Measurements from ENCODE around the gene DCLRE1C.

The DCLRE1C gene

DNA sequence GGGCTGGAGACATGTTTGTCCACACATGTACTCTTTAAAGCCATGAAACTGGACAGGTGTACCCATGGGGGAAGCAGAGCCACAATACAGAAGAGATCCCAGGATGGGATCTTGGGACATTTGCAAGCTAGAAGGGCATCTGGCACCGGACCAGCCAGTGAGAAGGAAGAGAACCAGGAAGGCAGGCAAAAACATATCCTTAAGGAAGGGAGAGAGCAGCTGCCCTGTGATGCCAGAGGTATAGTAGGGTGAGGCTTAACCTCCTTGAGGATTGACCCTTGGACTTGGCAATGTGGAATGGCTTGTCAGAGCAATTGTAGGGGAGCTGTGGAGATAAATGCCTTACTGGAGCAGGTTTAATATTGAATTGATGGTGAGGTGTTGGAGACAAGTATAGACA, 93.1 kb downstream of the DCLRE1C start:
- no peak for DNase-seq (ENCODE audit: low read depth)
- H3K4me3 ChIP-seq (ENCODE audit: low read length): no peak overlapping the region
- no peak for TF ChIP-seq CTCF (IDR thresholded peaks at IDR 0.05; ENCODE audit: insufficient read depth, low read depth, low read length, missing control alignments)

GRCh38 chr10:14859775-14860174, 94.1 kb downstream of the DCLRE1C start:
- DNase-seq (ENCODE audit: low read depth): no peak
- no peak for TF ChIP-seq CTCF (IDR thresholded peaks at IDR 0.05; ENCODE audit: insufficient read depth, low read depth, low read length, missing control alignments)
- no peak overlapping the region for H3K4me3 ChIP-seq (ENCODE audit: low read length)

DNA sequence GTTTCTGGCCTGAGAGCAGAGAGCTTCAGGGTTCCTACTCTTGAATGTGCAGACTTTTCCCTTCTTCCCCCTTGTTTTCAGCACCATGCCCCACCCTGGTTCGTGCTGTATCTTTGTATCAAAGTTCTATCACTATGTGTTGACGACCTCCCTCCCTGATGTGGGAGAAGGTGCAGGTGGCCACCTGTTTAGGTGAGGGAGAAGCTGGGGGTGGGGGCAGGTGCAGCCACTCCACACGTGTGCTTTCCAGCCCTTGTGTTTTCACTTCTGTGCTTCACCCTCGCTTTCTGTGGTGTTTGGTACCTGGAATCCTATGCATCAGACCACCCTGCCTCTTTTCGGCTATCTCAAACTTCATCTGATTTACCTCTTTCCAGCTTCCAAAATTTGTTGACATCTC, 94.9 kb downstream of the DCLRE1C start:
- no peak overlapping the region for H3K4me3 ChIP-seq (ENCODE audit: low read length)
- DNase-seq (ENCODE audit: low read depth): no peak
- TF ChIP-seq CTCF (IDR thresholded peaks at IDR 0.05; ENCODE audit: insufficient read depth, low read depth, low read length, missing control alignments): no peak

GRCh38 chr10:14858338-14858960, 95.4 kb downstream of the DCLRE1C start:
- DNase-seq (ENCODE audit: low read depth): no peak
- TF ChIP-seq CTCF (IDR thresholded peaks at IDR 0.05; ENCODE audit: insufficient read depth, low read depth, low read length, missing control alignments): no peak
- no peak overlapping the region for H3K4me3 ChIP-seq (ENCODE audit: low read length)

- no peak for DNase-seq (ENCODE audit: low read depth)
- TF ChIP-seq CTCF (IDR thresholded peaks at IDR 0.05; ENCODE audit: insufficient read depth, low read depth, low read length, missing control alignments): no peak
- H3K4me3 ChIP-seq (ENCODE audit: low read length): no peak overlapping the region
These were observed 98.4 kb downstream of the DCLRE1C start for GRCh38 chr10:14855453-14855852.

DNA sequence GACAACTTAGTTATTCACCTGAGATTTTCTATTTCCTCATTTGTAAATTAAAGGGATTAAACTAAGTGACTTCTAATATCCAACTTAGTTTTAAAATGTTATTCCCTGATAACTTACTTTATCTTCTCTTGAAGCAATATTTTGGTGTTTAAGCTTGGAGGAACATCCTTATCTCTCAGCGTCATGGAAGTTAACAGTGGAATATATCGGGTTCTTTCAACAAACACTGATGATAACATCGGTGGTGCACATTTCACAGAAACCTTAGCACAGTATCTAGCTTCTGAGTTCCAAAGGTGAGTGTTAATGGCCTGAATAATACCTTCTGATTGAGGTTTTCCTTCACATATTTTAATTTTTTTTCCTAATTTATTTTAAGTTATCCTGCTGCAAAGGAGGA, 101.7 kb downstream of the DCLRE1C start:
- no peak for TF ChIP-seq CTCF (IDR thresholded peaks at IDR 0.05; ENCODE audit: insufficient read depth, low read depth, low read length, missing control alignments)
- DNase-seq (ENCODE audit: low read depth): no peak
- no peak overlapping the region for H3K4me3 ChIP-seq (ENCODE audit: low read length)
